Gastroesophageal sphincter (tissue), 3 donors: ENCODE measurements around the gene DLGAP4.

ENCODE experiments used
- CTCF ChIP-seq, 4 experiments: fragments of 200-600 bp in 2 of 4; fragments of 450-650 bp in 2 of 4; sonication (generic) in 1 of 4; IDR thresholded peaks; one replicate each; pipeline ENCODE4 v1.5.1; 2017 to 2019; ENCODE audit warnings: antibody characterized with exemption in 4 of 4, mild to moderate bottlenecking in 2 of 4, moderate library complexity in 2 of 4
- POLR2A ChIP-seq, 2 donors: fragments of 450-650 bp; IDR thresholded peaks; one replicate each; pipeline ENCODE4 v1.6.1; 2017; ENCODE audit warnings: antibody characterized with exemption in 2 of 2, mild to moderate bottlenecking in 2 of 2, moderate library complexity in 1 of 2

- TF ChIP-seq CTCF (IDR thresholded peaks at IDR 0.05) = peak in 1 of 4 experiments; percentile 38
- TF ChIP-seq POLR2A (IDR thresholded peaks at IDR 0.05) = no peak
Observed at GRCh38 chr20:36538026-36538722, 232.0 kb downstream of the DLGAP4 start.
